NCI-H2227 (cell line): ENCODE measurements around the gene ZFYVE9.
"Not testable (repeated sequence)": the region's sequence is repeated elsewhere in the genome, so short reads cannot be mapped to it uniquely, and the experiment has no call there.

Source experiments
- DNase-seq: peaks from one replicate; lab custom pipeline; 2025; ENCODE audit not compliant: unreplicated experiment; lab: John Stamatoyannopoulos, UW

Gene ZFYVE9

GRCh38 chr1:52191395-52191965, 49.6 kb downstream of the ZFYVE9 start:
- no peak for DNase-seq

DNA sequence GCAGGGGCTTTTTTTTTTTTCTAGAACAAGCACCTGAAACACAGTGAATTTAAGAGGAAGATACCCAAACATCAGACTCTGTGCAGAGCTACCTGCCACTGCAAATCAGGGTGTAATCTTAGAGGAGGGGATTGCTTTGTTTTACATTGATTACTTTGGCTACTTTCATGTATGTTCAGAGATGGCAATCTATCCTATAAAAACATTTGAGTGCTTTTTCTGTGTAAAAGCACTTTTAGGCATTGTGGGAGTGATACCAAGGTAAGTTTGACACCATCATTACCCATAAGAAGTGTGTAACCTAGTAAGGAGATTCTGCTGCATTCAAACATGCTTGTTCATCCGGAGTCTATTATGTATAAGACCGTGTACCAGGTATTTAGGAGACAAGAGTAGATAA, 50.1 kb downstream of the ZFYVE9 start:
- no peak for DNase-seq

- no peak for DNase-seq
These were observed 50.5 kb downstream of the ZFYVE9 start for GRCh38 chr1:52192436-52192835.

- DNase-seq = no peak
These were observed 52.1 kb downstream of the ZFYVE9 start for GRCh38 chr1:52193985-52194384.

DNA sequence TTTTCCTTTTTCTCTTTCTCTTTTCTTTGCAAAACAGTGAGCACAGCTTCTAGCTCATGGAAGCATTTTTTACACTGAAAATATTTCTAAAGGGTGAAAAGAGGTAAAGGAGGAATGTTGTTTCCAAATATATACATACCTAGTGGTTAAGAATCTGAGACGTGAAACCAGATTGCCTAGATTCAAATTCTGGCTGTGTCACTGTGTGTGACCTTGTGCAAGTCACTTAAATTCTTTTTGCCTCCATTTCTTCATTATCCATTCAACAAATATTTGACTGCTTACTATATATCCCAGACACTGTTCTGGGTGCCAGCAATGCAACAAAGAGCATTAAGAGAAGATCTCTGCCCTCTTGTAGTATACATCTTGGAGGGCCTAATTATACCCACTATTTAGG, 53.3 kb downstream of the ZFYVE9 start:
- DNase-seq = no peak

DNA sequence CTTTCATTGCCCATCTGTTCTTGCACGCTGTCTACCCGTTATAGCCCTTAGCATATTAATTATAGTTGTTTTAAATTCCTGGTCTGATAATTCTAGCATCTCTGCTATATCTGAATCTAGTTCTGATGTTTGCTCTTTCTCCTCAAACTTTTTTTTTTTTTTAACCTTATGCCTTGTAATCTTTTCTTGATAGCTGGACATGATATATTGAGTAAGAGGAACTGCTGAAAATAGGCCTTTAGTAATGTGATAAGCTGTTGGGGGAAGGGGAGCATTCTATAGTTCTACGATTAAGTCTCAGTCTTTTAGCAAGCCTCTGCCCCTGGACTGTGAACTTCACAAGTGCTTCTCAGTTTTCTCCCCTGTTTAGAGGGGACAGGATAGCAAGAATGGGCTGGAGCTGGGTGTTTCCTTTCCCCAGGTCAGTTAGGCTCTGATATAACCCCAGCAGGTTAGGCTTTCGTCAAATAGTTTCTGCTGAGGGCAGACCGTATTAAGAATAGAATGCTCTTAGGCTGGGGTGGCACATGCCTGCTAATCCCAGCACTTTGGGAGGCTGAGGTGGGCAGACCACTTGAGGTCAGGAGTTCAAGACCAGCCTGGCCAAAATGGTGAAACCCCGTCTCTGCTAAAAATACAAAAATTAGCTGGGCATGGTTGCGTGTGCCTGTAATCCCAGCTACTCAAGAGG, 62.2 kb downstream of the ZFYVE9 start:
- no peak for DNase-seq

DNA sequence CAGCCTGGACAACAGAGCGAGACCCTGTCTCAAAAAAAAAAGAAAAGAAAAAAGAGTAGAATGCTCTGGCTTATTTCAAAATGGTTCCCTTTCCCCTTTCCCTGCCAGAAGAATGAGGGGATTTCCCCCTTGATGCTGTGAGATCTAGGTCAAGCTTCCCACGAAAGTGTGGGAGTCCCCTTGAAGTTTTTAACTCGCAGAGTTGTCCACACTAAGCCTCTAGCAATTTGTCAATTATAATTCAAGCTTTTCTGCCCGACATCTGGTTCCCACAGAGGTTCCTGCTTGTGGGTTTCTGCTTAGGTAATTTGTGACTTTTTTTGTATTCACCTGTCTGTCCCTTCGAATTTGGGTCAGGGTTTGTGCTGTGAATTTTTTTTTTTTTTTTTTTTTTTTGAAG, 62.8 kb downstream of the ZFYVE9 start:
- DNase-seq = no peak

DNA sequence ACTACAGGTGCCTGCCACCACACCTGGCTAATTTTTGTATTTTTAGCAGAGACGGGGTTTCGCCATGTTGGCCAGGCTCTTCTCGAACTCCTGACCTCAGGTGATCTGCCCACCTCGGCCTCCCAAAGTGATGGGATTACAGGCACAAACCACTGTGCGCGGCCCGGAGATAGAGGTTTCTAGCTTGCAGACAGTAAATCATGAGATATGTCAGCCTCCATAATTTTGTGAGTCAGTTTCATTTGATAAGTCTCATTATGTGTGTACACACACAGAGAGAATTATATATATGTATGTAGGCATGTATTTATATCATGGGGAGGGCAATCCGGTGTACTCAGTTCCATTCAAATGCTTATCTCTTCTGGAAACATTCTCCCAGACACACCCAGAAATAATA, 64.8 kb downstream of the ZFYVE9 start:
- not testable (repeated sequence) for DNase-seq

- DNase-seq = no peak
These were observed 67.5 kb downstream of the ZFYVE9 start for GRCh38 chr1:52209429-52209828.

DNA sequence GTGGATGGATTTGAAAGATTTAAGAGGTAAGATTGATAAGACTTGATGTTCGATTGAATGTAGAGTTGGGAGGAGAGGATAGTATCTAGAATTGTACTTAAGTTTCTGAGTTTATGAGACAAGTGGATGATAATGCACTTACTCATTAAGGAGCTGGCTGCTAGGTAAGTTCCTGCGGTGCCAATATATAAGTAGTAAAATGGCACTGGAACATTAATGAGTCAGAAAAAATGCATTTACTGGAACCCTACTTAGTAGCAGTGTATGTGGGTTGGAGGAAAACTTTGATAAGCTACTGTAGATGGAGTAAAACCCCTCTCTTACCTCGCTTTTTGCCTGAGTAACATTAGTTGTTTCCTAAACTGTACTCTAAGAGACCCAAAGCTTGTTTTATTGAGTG, 68.2 kb downstream of the ZFYVE9 start:
- no peak for DNase-seq

DNA sequence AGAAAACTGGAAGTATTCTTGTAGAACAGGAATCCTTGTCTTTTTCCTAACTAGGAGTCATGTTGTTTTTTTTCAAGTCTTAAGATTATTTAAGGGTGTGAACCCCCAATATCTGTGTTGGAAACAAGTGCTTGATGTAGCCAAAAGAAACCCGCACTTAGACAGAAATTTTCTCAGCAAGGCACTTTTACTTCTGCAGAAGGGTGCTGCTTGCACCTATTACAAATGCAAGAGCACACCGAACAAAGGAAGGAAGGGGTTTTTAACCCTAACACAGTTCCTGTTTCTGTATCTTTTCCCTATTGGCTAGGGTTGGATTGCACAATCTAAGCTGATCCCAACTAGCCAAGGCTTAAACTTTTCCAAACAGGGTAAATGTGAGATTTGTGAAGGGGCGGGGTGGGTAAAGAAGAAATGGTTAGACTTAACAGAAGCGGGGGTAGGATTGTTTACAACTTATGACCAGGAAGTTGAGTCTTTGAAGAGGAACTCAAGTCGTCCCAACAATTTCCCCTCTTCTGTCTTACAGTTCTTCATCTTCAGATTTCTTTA, 75.1 kb downstream of the ZFYVE9 start:
- DNase-seq = no peak

GRCh38 chr1:52225174-52225573, 83.3 kb downstream of the ZFYVE9 start:
- peak; percentile 4 for DNase-seq

DNA sequence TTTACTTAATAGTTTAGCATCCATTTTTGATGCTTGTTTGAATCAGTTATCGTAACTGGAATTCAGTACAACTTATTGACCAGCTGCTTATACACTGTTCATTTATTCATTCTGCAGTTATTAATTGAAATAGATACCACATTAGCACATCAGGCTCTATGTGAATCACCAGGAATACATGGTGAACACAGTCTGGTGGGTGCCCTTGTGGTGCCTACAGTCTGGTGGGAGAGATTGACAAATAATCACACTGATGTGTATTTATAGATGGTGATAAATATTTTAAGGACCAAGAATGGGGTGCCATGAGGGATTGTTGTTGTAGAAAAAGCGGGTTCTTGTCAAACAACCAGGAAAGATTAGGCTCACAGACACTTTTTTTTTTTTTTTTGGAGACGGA, 87.6 kb downstream of the ZFYVE9 start:
- no peak for DNase-seq

DNA sequence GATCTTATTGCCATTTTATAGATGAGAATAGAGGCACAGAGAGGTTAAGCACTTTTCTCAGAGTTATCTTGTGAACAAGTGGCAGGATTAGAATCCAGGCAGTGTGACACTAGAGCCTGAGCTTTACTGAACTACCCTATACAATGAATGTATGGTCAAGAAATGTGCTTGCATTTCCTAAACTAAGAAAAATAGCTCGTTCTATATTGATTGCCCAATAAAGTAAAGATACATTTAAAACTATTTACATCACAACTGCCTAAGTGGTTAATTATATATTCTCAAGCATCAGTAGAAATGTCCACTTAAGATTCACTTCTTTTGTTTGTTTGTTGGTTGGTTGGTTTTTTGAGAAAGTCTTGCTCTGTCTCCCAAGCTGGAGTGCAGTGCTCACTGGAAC, 91.6 kb downstream of the ZFYVE9 start:
- DNase-seq = no peak

- no peak for DNase-seq
These were observed 92.1 kb downstream of the ZFYVE9 start for GRCh38 chr1:52234014-52234413.

GRCh38 chr1:52234708-52235107, 92.8 kb downstream of the ZFYVE9 start:
- DNase-seq = no peak

DNA sequence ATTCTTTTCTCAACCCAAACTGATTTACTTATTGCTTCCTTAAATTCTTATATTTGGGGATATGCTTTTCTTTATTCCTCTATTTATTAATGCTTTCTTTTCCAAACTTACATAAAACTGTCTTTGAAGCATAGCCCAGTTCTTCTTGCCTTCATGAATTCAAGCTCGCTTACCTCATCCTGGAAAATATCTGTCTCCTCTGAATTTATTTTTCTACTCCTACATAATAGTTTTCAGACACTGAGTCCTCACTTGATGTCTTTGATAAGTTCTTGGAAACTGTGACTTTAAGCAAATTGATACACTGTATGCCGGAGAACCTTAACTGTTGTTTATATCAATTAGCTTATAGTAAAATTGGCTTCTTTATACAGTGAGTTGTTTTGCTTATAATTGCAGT, 93.8 kb downstream of the ZFYVE9 start:
- DNase-seq = no peak

GRCh38 chr1:52237430-52237829, 95.5 kb downstream of the ZFYVE9 start:
- no peak for DNase-seq

GRCh38 chr1:52238474-52238873, 96.6 kb downstream of the ZFYVE9 start:
- DNase-seq = no peak

DNA sequence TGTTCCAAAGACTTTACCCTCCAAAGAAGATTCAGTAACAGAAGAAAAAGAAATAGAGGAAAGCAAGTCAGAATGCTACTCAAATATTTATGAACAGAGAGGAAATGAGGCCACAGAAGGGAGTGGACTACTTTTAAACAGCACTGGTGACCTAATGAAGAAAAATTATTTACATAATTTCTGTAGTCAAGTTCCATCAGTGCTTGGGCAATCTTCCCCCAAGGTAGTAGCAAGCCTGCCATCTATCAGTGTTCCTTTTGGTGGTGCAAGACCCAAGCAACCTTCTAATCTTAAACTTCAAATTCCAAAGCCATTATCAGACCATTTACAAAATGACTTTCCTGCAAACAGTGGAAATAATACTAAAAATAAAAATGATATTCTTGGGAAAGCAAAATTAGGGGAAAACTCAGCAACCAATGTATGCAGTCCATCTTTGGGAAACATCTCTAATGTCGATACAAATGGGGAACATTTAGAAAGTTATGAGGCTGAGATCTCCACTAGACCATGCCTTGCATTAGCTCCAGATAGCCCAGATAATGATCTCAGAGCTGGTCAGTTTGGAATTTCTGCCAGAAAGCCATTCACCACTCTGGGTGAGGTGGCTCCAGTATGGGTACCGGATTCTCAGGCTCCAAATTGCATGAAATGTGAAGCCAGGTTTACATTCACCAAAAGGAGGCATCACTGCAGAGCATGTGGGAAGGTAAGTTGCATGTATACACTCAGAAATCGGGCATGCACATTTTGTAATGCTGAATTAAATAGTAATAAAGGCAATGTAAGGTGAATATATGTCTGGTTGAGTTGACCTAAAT, 97.2 kb downstream of the ZFYVE9 start:
- DNase-seq = no peak

- DNase-seq = no peak
These were observed 97.8 kb downstream of the ZFYVE9 start for GRCh38 chr1:52239708-52240001.

- DNase-seq = no peak
These were observed 98.8 kb downstream of the ZFYVE9 start for GRCh38 chr1:52240592-52241210.
